IMR-90 (cell line): Measurements from ENCODE around the gene CACNA1D. TPM values are rescaled to one million over a fixed set of nuclear protein-coding genes. Genes with fewer than 3 reads are reported as not detected.

ENCODE experiments used
- ATAC-seq: fragments of 200-7000 bp; cut with Tn5 transposase; 2 replicates; pipeline ENCODE4 v1.9.1; 2020; ENCODE audit warnings: low read depth, mild to moderate bottlenecking, moderate library complexity
- BruUV-seq: library from RNA; stranded (reverse); fragments of 400-500 nt; replicated peaks from 2 replicates; lab custom pipeline; 2021; lab: Mats Ljungman, UMichigan
- CTCF ChIA-PET: fragments of 300-600 bp; formaldehyde crosslinking; extraction: SDS; loops from one replicate; lab custom pipeline; 2021; ENCODE audit warnings: antibody characterized with exemption; lab: Yijun Ruan, JAX
- POLR2A ChIA-PET: fragments of 300-600 bp; sonication (Branson Sonifier 250); formaldehyde crosslinking; loops from one replicate; lab custom pipeline; 2022; ENCODE audit warnings: antibody characterized with exemption; ENCODE audit not compliant: unreplicated experiment; lab: Charles Lee
- DNase-seq: peaks from one replicate; pipeline ENCODE4 v3.0.0; 2013
- H2AFZ ChIP-seq: replicated peaks from 2 replicates; pipeline ENCODE3; 2013; ENCODE audit warnings: low read length, mild to moderate bottlenecking; ENCODE audit not compliant: poor library complexity
- H2AK5ac ChIP-seq: 2 replicates; pipeline ENCODE4 v1.6.1; 2013; ENCODE audit warnings: low read depth, low read length, inconsistent platforms
- H2AK9ac ChIP-seq: replicated peaks from 2 replicates; pipeline ENCODE3; 2013; ENCODE audit warnings: mild to moderate bottlenecking, low read depth, low read length, moderate library complexity; ENCODE audit not compliant: poor library complexity
- H2BK120ac ChIP-seq: 2 replicates; pipeline ENCODE4 v1.6.1; 2013; ENCODE audit warnings: low read depth, low read length, inconsistent platforms
- H2BK15ac ChIP-seq: 3 replicates; pipeline ENCODE4 v1.6.1; 2013; ENCODE audit warnings: low read depth, low read length, inconsistent platforms
- H2BK20ac ChIP-seq: 2 replicates; pipeline ENCODE4 v1.6.1; 2013; ENCODE audit warnings: low read depth, mild to moderate bottlenecking, inconsistent platforms, low read length, moderate library complexity
- H2BK5ac ChIP-seq: 2 replicates; pipeline ENCODE4 v1.6.1; 2013; ENCODE audit warnings: mild to moderate bottlenecking, low read depth, low read length, inconsistent platforms; ENCODE audit not compliant: poor library complexity, severe bottlenecking
- H3K14ac ChIP-seq: replicated peaks from 2 replicates; pipeline ENCODE4 v1.6.1; 2013; ENCODE audit warnings: low read depth, low read length, inconsistent platforms
- H3K18ac ChIP-seq: 2 replicates; pipeline ENCODE4 v1.6.1; 2013; ENCODE audit warnings: low read depth, low read length, control low read depth
- H3K23ac ChIP-seq: 2 replicates; pipeline ENCODE4 v1.6.1; 2013; ENCODE audit warnings: low read depth, low read length, inconsistent platforms
- H3K27ac ChIP-seq: 2 replicates; pipeline ENCODE4 v1.5.1; 2013; ENCODE audit warnings: mild to moderate bottlenecking, control low read depth, low read length; ENCODE audit not compliant: insufficient read depth
- H3K27me3 ChIP-seq: 2 replicates; pipeline ENCODE4 v1.6.1; 2013; ENCODE audit warnings: low read length; ENCODE audit not compliant: control insufficient read depth, insufficient read depth
- H3K36me3 ChIP-seq: 2 replicates; pipeline ENCODE4 v1.6.1; 2013; ENCODE audit warnings: low read length, mixed read lengths; ENCODE audit not compliant: control insufficient read depth, insufficient read depth
- H3K4ac ChIP-seq: 2 replicates; pipeline ENCODE4 v1.6.1; 2013; ENCODE audit warnings: low read depth, low read length, inconsistent platforms
- H3K4me1 ChIP-seq: 2 replicates; pipeline ENCODE4 v1.6.1; 2013; ENCODE audit warnings: low read length, mixed read lengths; ENCODE audit not compliant: control insufficient read depth, insufficient read depth
- H3K4me2 ChIP-seq: 2 replicates; pipeline ENCODE4 v1.6.1; 2013; ENCODE audit warnings: low read depth, mild to moderate bottlenecking, control low read depth, low read length, moderate library complexity
- H3K4me3 ChIP-seq: 2 replicates; pipeline ENCODE4 v1.5.1; 2013; ENCODE audit warnings: low read depth, mild to moderate bottlenecking, control low read depth, low read length, moderate library complexity; ENCODE audit not compliant: insufficient read depth
- H3K56ac ChIP-seq: 2 replicates; pipeline ENCODE4 v1.6.1; 2013; ENCODE audit warnings: low read length, inconsistent platforms; ENCODE audit not compliant: insufficient read depth; ENCODE audit errors: extremely low read depth
- H3K79me1 ChIP-seq, 2 experiments: 2 replicates each; pipeline ENCODE4 v1.6.1; 2013; ENCODE audit warnings: low read length in 2 of 2, inconsistent platforms in 1 of 2, low read depth in 1 of 2
- H3K9ac ChIP-seq: 2 replicates; pipeline ENCODE4 v1.6.1; 2013; ENCODE audit warnings: low read depth, low read length, control low read depth
- H3K9me1 ChIP-seq: 2 replicates; pipeline ENCODE4 v1.6.1; 2013; ENCODE audit warnings: low read length, inconsistent platforms; ENCODE audit not compliant: insufficient read depth
- H3K9me3 ChIP-seq: 2 replicates; pipeline ENCODE4 v1.6.1; 2013; ENCODE audit warnings: low read length; ENCODE audit not compliant: control insufficient read depth, insufficient read depth
- H4K20me1 ChIP-seq: 2 replicates; pipeline ENCODE4 v1.6.1; 2013; ENCODE audit warnings: low read length, inconsistent platforms; ENCODE audit not compliant: insufficient read depth
- H4K5ac ChIP-seq: 2 replicates; pipeline ENCODE4 v1.6.1; 2013; ENCODE audit warnings: mild to moderate bottlenecking, low read depth, low read length, control low read depth
- H4K8ac ChIP-seq, 2 experiments: 2 replicates each; pipeline ENCODE4 v1.6.1; 2013; ENCODE audit warnings: low read depth in 2 of 2, low read length in 2 of 2, control low read depth in 1 of 2, inconsistent platforms in 1 of 2
- H4K91ac ChIP-seq: 2 replicates; pipeline ENCODE4 v1.6.1; 2013; ENCODE audit warnings: low read depth, low read length, inconsistent platforms; ENCODE audit not compliant: insufficient read depth
- BHLHE40 ChIP-seq: fragments of 150-350 bp; IDR thresholded peaks from 2 replicates; pipeline ENCODE4 v1.6.1; 2016; ENCODE audit warnings: mild to moderate bottlenecking, low read depth, low read length
- CHD1 ChIP-seq: IDR thresholded peaks from 2 replicates; pipeline ENCODE4 v1.6.1; 2012; ENCODE audit warnings: low read depth, low read length, improper control_type of control experiment
- MAFK ChIP-seq: IDR thresholded peaks from 2 replicates; pipeline ENCODE4 v1.6.1; 2012; ENCODE audit warnings: low read depth, low read length, improper control_type of control experiment
- MAZ ChIP-seq: IDR thresholded peaks from 2 replicates; pipeline ENCODE4 v1.6.1; 2012; ENCODE audit warnings: low read depth, mild to moderate bottlenecking, low read length, improper control_type of control experiment, moderate library complexity, borderline replicate concordance
- RAD21 ChIP-seq: IDR thresholded peaks from 2 replicates; pipeline ENCODE4 v1.6.1; 2012; ENCODE audit warnings: low read length, improper control_type of control experiment
- RCOR1 ChIP-seq: IDR thresholded peaks from 2 replicates; pipeline ENCODE4 v1.6.1; 2012; ENCODE audit warnings: mild to moderate bottlenecking, low read length, improper control_type of control experiment; ENCODE audit not compliant: insufficient replicate concordance
- SMC3 ChIP-seq: fragments of 150-350 bp; IDR thresholded peaks from 2 replicates; pipeline ENCODE4 v1.6.1; 2016; ENCODE audit warnings: low read depth, mild to moderate bottlenecking, antibody characterized with exemption, low read length, moderate library complexity
- WGBS, 2 experiments: methylation state at CpG; one replicate each; pipeline versions ENCODE4 v1.1.5 to v1.1.7; 2013; ENCODE audit warnings: missing lambda C conversion rate in 2 of 2; ENCODE audit not compliant: insufficient read length in 1 of 2; ENCODE audit errors: extremely low coverage in 2 of 2; 5-methylcytosine and 5-hydroxymethylcytosine counted together
- dilution Hi-C: fragments of 300-500 bp; cut with HindIII; formaldehyde crosslinking; loops from one replicate; pipeline ENCODE4 v1.14.3; 2018; ENCODE audit warnings: low sequenced_read_pairs; ENCODE audit not compliant: unreplicated experiment
- in situ Hi-C: fragments of 300-500 bp; cut with MboI; formaldehyde crosslinking; loops from 3 replicates; pipeline ENCODE4 v1.14.3; 2019; ENCODE audit warnings: low sequenced_read_pairs, inconsistent platforms, mixed read lengths
- intact Hi-C: fragments of 100-400 bp; cut with micrococcal nuclease; formaldehyde crosslinking; loops from 2 replicates; pipeline ENCODE4 v1.10.0; 2022
- polyA plus RNA-seq, 3 experiments: library from polyadenylated mRNA; depleted of rRNA; stranded (reverse); fragments of >200 nt; gene quantifications; 2 replicates each; pipeline ENCODE4 v1.2.3, GENCODE V29; 2012; ENCODE audit warnings: low replicate concordance in 1 of 3
- total RNA-seq: library from RNA; depleted of rRNA; stranded (reverse); fragments of >200 nt; gene quantifications from 2 replicates; pipeline ENCODE4 v1.2.3, GENCODE V29; 2012

The CACNA1D gene
- total and polyA plus RNA-seq, 2 of the 4 experiments (the other 2 are of a cell fraction) = 0.07 TPM; not detected in 1

DNA sequence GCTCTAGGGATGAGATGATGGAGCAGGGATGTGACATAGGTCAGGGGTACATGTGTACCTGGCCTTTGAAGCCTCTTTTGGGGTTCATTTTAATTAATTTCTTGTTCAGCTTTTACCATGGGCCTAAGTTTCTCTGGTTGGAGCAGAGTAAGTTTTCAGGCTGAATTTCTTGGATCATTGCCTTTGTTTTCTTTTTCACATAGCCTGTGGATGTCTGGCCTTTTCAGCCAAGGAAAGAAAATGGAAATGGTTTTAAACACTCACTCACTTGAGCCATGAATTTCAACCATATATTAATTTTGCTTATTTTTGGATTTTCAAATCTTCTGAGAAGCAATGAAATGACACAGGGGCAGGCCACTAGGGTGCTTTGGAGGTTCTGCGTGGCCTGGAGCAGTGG lies 30.2 kb downstream of the CACNA1D start:
- no peak overlapping the region for H3K9ac ChIP-seq
- in situ Hi-C loops (no loop called here), dilution Hi-C loops (no loop called here), intact Hi-C loops (no loop called here)
- H3K14ac ChIP-seq = no peak overlapping the region
- H2BK15ac ChIP-seq = no peak overlapping the region
- no peaks in the 10 kb centered on the region for H4K20me1 ChIP-seq
- ChIA-PET CTCF (no interaction called here), POLR2A (no interaction called here)
- H3K4me1 ChIP-seq = no peaks in the 10 kb centered on the region
- no peaks in the 10 kb centered on the region for H3K79me1 ChIP-seq
- no peak overlapping the region for H3K27ac ChIP-seq
- no peak overlapping the region for H4K5ac ChIP-seq
- TF ChIP-seq CHD1 = no peak
- no peak for TF ChIP-seq MAFK
- no peak for TF ChIP-seq BHLHE40
- TF ChIP-seq RAD21 = no peak
- no peak for TF ChIP-seq SMC3
- TF ChIP-seq RCOR1 = no peak
- TF ChIP-seq MAZ = no peak
- H3K56ac ChIP-seq = no peak overlapping the region
- no peak overlapping the region for H4K8ac ChIP-seq
- no peak overlapping the region for H2AK5ac ChIP-seq
- WGBS, 2 experiments = no CpG with 5 or more reads among the region's 1 CpG
- no peak for ATAC-seq
- DNase-seq = no peak
- H3K4me3 ChIP-seq = no peak overlapping the region
- no peak overlapping the region for H4K91ac ChIP-seq
- no peak overlapping the region for H2BK20ac ChIP-seq
- H3K18ac ChIP-seq = no peak overlapping the region
- no peak overlapping the region for H3K23ac ChIP-seq
- H3K36me3 ChIP-seq = no peaks in the 10 kb centered on the region
- no peak overlapping the region for H3K4ac ChIP-seq
- no peak overlapping the region for H2BK5ac ChIP-seq
- no peaks in the 10 kb centered on the region for H3K27me3 ChIP-seq
- H2BK120ac ChIP-seq = no peak overlapping the region
- no peaks in the 10 kb centered on the region for H3K9me1 ChIP-seq
- H3K4me2 ChIP-seq = no peak overlapping the region
- no peaks in the 10 kb centered on the region for H3K9me3 ChIP-seq
- no peak overlapping the region for H2AFZ ChIP-seq
- no TSS peak for BruUV-seq
- no peak overlapping the region for H2AK9ac ChIP-seq
